Activated CD8-positive, alpha-beta memory T cell treated with anti-CD3 and anti-CD28 coated beads, Interleukin-2, amount 50 U/mL, for 48 hours (primary cell): Measurements from ENCODE around the gene BRIX1.
A peak's percentile ranks its signal among the peaks of the same experiment; 100 is the strongest.
"Not testable (repeated sequence)": the region's sequence is repeated elsewhere in the genome, so short reads cannot be mapped to it uniquely, and the experiment has no call there.

ENCODE experiments used
- DNase-seq: peaks from one replicate; pipeline ENCODE4 v3.0.0-alpha.2; 2020

The BRIX1 gene

DNA sequence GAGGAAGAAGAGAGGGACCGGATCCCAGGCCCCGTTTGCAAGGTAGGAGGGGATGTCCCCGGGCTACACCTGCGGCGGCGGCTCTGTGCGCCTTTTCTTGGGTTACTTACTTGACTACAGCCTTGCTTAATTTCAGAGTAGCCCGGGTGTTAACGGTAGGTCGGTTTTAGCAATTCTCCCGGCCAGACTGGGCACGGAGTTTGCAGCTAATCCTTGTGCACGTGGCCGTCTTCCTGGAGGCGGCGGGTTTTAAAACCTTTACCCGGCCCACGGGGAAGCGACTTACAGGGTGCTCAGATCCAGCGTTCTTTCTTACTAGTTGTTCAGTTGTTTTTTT lies 313 bp downstream of the BRIX1 start:
- DNase-seq: no peak

DNA sequence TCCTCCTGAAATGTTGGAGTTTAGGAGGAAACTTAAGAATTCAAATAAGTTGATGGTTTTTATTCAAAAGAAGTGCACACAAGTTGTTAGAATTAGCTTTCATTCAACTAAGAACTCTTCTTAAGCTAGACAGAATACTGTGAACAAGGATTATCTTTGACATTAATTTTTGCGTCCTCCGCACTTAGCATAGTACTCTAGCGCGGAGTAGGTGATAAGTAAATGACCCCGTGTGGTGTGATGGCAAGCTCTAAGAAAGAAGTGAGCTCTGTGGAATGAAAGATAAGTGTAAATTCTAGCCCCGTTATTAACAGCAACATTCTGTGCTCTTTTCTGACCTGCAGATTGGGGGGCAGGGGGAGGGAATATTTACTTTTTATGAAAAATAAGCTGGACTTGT lies 1.0 kb downstream of the BRIX1 start:
- no peak for DNase-seq

DNA sequence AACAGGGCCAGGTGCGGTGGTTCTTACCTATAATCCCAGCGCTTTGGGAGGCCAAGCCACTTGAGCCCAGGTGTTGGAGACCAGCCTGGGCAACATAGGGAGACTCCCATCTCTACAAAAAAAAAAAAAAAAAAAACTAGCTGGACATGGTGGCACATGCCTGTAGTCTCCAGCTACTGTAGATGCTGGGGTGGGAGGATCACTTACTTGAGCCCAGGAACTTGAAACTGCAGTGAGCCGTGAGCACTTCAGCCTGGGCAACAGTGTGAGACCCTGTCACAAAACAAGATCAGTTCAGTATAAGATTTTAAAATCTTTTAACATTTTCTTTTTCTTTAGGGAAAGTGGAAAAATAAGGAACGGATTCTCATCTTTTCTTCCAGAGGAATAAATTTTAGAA lies 2.5 kb downstream of the BRIX1 start:
- no peak for DNase-seq

DNA sequence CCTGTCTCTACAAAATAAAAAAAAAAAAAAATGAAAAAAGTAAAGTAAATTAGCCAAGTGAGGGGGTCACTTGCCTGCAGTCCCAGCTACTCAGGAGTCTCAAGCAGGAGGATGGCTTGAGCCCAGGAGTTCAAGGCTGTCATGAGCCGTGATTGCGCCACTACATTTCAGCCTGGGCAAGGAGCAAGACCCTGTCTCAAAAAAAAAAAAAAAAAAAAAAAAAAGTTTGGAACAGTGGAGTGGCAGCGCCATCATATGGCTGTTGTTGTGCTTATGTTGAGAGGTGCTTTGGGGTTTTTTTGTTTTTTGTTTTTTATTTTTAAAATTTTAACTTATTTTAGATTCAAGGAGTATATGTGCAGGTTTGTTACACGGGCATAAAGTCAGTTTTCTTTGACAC lies 3.6 kb downstream of the BRIX1 start:
- no peak for DNase-seq

DNA sequence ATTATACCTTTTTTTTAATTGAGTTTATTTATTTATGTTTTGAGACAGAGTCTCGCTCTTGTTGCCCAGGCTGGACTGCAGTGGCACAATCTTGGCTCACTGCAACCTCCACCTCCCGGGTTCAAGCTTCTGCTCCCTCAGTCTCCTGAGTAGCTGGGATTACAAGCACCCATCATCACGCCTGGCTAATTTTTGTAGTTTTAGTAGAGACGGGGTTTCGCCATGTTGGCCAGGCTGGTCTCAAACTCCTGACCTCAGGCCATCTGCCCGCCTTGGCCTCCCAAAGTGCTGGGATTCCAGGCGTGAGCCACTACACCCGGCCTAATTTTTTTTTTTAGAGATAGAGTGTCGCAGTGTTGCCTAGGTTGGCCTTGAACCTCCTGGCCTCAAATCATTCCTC lies 7.7 kb downstream of the BRIX1 start:
- not testable (repeated sequence) for DNase-seq

DNA sequence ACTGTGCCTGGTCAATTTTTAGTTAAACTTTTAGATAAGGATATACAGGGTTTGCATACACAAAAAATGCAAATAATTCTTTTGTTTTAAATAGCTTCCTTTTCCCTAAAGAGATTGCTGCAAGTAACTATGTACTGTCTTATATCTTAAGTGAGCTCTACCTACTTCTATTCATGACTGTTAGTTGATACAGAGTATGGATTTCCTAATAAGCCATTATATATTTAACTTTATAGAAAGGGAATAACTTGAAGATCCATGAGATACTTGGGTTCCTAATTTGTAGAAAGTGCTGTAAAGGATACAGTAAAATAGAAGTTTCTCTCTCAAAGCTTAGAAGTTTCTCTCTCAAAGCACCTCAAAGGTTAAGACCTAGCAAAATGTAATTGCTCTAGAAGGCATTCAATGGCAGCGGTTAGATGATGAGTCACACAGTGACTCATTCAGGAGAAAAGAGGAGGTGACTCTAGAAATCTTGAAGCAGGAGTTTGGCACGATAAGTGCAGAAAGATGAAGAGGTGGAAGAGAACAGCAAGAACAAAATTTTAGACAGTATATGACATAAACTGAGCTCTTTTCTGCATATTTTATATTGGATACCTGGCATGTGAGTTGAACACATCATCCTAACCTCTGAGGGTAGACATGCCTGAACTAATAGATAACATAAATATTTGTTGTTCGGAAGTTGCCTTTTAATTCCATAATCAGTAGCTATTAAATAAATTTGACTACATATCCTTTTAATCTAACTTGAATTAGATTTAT lies 8.4 kb downstream of the BRIX1 start:
- no peak for DNase-seq

DNA sequence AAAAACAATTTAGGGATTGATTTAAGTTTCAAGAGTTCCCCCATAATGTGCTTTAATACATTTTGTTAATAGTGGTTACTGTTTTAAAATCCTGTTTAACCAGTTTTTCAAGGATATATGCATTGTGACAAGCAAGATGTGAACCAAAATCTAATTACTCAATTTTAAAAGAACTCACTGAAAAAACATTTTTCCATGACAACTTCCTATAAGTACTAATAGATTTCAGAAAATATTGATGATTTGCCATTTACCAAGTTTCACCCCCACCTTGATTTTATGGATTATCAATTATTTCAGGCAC lies 8.9 kb downstream of the BRIX1 start:
- no peak for DNase-seq

DNA sequence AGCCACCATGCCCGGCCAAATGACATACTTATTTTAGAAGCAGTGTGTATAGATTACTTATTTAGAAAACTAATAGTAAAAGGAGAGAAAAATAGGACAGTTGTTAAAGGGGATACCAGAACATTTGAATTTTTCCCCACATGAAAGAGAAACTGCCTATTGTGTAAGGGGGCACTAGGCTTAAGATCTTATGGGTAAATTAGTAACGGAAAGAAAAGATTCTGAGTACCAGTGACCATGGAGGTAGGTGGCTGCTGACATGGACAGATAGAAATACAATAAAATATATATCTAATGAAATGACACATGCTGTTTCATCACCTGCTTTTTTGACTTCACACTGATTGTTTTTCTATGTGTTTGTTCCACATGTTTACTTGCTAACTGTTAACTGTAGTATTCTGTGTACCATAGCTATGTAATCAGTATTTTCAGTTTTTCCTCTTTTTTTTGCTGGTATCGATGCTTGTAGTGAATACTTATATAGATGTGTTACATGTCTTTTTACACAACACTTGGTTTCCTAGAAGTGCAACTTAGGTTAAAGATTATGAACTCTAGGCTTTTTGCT lies 10.9 kb downstream of the BRIX1 start:
- no peak for DNase-seq

DNA sequence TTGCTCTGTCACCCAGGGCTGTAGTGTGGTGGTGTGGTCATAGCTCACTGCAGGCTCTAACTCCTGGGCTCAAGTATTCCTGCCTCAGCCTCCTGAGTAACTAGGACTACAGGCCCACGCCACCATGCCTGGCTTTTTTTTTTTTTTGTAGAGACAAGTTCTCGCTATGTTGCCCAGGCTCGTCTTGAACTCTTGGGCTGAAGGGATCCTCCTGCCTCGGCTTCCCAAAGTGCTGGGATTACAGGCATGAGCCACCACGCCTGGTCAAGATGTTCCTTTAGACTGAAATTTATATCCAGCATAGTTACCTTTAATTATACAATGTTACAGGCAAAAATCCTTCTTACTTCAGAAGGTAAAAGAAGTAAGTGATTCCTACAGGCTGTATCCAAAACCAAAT lies 12.3 kb downstream of the BRIX1 start:
- no peak for DNase-seq

DNA sequence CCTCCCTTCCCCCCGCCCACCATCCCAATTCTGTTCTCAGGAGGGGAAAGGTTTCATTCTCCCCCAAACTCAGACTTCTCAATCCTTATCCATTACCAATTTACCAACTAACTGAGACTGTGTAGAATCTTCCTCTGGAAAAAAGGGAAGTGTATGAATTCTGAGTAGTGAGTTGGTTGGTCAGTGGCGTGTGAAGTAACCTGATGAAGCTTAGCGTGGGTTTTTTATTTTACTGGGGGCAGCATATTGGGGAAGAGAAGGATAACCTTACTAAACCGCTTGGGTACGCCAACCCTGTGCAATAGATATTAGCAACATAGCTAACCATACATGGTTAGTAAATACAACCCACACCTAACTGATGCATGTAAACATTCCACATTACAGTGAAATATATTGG lies 12.8 kb downstream of the BRIX1 start:
- DNase-seq: no peak

DNA sequence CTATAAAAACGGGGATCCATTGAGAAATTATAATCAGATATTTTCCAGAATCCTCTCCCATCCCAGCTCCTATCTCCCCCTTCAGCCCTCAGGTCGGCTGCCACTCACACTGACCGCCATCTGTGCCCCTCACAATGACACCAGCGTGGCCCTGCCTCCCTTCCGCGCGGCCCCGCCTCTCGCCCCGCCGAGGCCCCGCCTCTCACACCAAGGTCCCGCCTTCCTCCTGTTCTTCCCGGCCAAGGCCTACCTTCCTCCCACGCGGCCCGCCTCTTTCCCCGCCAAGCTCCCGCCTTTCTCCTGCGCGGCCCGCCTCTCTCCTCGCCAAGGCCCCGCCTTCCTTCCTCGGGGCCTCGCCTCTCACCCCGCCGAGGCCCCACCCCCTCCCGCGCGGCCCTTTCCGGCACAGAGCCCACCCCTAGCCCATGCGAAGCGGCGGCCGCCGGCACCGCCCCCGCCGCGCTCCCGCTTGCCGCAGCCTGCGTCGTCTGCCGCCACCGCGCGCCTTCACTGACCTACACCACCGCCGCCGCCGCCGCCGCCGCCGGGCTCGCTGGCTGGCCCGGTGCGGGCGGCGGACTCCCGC lies 13.7 kb downstream of the BRIX1 start, which contains the start of gene DNAJC21:
Gene DNAJC21, plus strand, starts transcription at position 426 of the 586 bp plus-strand sequence. CDS start 261 bp downstream, outside the sequence.
- peak; percentile 97 for DNase-seq

DNA sequence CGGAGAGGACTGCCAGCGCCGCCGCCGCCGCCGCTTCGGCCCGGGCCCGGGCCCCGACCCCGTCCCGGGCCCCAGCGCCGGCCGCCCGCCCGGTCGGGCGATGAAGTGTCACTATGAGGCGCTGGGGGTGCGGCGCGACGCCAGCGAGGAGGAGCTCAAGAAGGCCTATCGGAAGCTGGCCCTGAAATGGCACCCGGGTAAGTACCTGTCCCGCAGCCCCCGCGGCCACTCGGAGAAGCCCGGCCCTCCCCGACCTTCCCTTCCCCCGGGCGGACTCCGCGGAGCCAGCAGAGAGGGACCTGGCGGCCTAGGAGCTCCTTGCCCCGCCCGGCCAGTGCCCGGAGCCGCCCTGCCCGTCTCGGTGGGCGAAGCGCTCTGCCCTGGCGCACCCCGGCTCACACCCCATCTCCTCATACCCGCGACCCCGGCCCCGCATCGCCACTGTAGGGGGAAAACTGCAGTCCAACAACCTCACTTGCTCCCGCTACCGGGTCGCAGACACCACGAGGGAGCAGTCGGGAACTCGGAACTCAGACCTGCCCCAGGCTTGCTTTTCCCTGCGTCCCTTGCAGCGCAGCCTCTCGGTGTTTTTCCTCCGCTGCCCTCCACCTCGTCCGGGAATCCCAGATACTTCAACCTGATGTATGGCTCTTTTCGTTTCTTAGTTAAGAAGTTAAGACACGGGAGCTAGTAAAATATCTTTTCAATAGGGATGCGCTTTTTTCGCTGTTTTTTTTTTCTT lies 14.4 kb downstream of the BRIX1 start:
- peak; percentile 85 for DNase-seq

DNA sequence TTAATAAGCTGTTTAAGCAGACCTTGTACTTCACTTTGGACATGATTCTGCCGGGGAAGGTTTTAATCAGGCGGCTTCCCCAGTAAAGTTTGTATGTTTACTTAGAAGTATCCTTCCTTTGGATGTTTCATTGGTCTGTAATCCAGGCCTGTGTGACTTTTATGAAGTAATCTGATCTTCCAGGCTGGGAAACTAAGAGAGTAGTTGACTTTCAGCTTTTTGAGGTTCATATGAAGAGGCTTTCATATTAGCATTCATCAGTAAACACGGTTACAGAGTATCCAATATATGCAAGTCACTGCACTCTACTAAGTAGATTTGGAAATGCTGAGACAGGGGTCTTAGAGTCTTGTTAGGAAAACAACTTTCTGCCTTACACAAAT lies 14.9 kb downstream of the BRIX1 start:
- DNase-seq: no peak

DNA sequence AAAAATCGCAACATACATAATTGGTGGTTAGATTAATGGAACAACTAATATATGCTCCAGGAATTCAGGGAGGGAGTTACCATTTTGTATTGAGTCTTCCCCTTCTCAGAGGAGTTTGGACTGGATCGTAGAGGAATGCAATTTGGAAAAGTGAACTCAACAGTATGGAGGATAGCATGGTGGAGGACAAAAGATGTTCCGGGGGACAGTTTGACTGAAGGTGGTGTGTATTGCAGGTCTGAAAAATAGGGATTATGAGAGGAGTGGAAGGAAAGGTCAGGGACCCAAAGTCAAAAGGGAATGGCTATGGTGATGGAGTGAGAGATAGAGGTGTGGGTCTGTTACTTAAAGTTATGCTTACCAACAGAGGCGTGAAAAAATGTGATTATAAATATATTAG lies 15.4 kb downstream of the BRIX1 start:
- no peak for DNase-seq

DNA sequence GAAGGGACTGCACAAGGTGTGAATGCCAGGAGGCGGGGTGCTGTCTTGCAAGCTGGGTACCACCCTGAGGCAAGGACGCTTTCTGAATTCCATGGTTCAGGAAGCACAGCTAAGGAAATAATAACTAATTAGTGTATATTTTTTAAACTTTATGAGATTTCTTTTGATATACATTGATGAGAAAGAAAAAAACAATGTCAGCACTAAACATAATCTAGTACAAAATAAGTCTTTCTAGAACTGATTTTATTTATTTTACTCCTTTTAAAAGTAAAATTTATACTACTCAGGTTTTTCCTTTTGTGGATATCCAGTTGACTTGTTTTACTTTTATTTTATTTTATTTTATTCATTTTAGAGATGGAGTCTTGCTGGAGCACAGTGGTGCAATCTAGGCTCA lies 17.4 kb downstream of the BRIX1 start:
- DNase-seq: no peak

DNA sequence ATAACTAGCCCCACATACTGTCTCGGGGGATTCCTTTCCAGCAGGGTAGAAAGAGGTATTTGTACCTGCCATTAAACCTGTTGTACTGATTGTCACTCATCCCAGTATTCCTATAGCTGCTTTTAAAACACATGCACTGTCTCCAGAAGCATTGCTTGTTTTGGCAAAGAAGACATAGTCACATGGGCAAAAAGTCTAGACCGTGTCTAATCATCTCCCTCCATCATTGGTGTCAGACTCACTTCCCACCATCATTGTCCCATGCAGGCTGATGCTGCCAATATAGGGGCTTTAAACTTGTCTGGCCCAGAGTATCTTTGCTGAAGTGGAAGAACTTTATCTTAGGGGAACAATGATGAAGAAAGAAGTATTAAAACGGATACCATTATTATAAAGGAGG lies 26.4 kb downstream of the BRIX1 start:
- no peak for DNase-seq

DNA sequence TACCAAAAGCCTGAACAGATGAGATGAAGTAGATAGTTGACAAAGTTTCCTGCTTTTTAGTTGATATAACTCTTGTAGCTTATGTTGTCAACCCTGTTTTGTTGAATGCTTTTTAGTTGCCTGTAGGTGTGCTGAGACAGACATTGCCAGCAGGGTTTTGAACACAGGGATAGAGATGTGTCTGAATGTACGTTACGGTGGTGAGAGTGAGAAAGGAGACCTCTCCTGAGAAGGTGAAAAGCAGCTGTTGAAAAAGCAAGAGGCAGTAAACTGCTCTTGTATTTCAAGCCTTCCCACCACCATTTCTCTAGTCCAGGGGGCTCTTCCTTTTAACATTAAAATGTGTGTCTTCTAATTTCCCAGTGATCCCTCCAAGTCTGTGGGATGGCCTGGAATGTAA lies 28.5 kb downstream of the BRIX1 start:
- no peak for DNase-seq

DNA sequence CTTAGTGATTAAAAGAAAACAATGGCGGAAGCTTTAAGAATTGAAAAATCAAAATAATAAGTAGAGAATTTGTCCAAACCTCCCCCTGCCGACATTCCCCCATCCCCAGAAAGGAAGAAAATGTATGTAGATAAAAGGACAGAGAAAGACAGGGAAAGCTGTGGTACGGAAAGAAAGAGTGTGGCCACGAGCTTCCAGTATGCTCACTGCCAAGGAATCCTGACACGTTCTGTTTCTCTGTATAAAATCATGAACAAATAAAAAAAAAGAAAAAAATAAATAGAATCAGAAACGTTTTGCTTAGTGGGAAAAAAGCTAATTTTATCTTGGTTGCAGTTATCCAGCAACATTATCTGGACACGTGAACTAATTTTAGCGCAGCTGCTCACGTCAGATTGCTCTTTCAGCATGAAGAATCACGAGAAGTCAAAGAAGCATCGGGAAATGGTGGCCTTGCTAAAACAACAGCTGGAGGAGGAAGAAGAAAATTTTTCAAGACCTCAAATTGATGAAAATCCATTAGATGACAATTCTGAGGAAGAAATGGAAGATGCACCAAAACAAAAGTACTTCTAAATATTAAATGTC lies 29.0 kb downstream of the BRIX1 start:
- DNase-seq: no peak

DNA sequence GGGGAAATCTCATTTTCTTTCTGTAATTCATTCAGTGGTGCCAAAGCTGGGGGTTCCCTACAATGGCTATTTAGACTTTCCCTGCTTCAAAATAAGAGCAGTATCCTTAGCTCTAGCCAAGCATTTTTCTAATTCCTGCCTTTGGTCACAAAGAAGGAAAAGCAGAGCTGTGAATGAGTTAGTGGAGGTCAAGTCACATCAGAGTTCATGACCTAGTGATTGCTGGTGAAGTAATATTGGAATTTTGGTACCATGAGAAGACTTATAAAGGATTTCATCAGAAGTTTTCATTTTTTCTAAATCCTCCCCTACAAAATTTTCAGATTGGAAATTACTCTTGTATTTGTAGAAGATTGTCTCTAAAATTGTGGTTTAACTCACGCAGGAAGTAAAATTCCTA lies 41.8 kb downstream of the BRIX1 start:
- no peak for DNase-seq

DNA sequence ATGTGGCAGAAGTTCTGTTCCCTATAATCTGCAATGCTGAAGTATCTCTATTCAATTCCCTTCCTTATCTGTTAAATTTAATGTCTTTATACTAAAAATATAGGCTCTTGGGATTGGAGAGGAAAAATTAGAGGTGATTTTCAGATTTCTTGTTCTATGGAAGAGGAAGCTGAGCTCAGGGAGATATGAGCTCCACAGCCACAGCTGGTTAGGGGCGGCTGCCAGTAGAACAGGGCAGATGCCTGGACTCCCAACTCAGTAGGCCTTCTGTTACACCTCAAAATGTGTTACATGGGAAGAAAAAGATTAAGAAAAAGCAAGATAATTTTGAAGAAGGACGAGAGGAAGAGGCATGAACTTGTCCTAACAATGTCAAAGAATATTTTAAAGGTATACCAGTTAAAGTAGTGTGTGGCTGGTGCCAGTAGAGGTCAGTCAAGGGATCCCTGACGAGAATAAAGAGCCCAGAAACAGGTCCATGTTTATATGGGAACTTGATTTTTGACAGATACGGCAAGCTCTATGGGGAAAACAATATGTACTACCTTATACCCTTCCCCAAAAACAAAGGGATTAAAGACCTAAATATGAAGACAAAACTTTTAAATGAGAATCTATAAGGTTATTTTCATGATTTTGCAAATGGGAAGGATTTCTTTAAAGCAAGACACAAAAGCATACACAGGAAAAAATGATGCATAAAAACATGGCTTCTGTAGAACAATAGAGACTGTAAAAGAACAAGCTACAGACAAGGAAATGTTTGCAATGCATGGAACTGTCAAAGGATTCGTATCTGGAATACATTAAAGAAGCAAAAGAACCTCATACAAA lies 42.6 kb downstream of the BRIX1 start:
- DNase-seq: no peak

DNA sequence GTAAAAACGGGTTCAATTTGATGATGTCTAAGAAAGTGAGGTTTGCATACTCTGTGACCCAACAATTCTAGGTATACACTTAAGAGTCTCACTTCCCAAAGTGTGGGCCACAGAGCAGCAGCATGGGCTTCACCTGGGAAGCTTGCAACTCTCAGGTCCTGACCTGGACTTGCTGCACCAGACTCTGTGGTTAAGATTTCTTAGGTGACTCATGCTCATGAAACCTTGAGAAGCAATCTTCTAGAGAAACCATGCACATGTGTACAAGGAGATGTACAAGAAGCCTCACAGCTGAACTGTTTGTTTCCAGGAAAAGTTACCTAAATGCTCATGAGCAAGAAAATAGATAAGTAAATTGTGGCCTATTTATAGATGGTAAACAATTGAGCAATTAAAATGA lies 43.8 kb downstream of the BRIX1 start:
- no peak for DNase-seq

DNA sequence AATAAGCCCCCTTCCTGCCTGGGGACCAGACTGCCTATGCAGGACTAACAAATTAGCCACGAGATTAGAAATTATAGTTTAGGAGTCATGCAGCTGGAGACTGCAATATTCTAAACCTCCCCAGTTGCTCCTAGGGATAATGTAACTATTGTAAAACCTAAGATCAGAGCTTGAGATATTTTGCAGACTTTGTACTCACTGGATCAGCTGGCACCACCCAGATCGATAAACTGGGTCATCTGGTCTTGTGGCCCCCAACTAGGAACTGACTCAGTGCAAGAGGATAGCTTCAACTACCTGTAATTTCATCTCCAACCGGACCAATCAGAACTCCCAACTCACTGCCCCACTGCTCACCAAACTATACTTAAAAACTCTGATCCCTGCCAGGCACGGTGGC lies 52.0 kb downstream of the BRIX1 start:
- DNase-seq: no peak

DNA sequence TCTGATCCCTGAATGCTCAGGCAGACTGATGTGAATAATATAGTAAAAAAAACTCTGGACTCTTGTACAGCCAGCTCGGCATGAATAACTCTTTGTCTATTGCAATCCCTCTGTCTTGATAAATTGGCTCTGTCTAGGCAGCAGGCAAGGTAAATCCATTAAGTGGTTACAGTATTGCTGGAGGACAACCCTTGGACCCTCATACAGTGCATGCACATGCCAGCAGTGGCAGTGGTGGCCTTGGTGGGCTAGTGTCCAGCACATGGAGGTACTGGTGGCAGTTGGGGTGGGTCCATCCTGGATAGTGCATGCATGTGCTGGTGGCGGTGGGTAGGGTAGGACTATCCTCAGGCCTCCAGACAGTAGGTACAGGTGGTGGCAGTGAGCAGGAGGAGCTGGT lies 52.7 kb downstream of the BRIX1 start:
- no peak for DNase-seq
